ENCODE data around the gene KCNJ5. TPM values are rescaled to one million over a fixed set of nuclear protein-coding genes. Genes with fewer than 3 reads are reported as not detected.
A peak's percentile ranks its signal among the peaks of the same experiment; 100 is the strongest.

Gene KCNJ5
- 12.9 TPM for total RNA-seq
- long read RNA-seq, full-length matches to known transcripts, result 13 of 20 reads
- long read RNA-seq, partial matches to known transcripts, result 1 of 20 reads
- long read RNA-seq, other reads (novel, unspliced or antisense), result 6 of 20 reads

GRCh38 chr11:128890543-128891368, at the start of gene KCNJ5:
TSS of gene KCNJ5 (plus strand) at chr11:128891356. CDS start at chr11:128911274, 19,918 bp downstream.
- ATAC-seq, result peak; percentile 49 to 58
- peaks cover 16% of the 10 kb centered on the region for H3K27me3 ChIP-seq (ENCODE audit: low read depth)
- peaks cover 54% of the 10 kb centered on the region for H3K4me1 ChIP-seq
- H3K36me3 ChIP-seq, result no peaks in the 10 kb centered on the region
- DNase-seq, result peak; percentile 59
- intact Hi-C loops (cut with DNase I), result no loop called here
- no peak for TF ChIP-seq CTCF (IDR thresholded peaks at IDR 0.05)
- H3K4me3 ChIP-seq, result peak within 1 kb of the TSS; percentile 62
- peak within 1 kb of the TSS; percentile 67 for H3K27ac ChIP-seq
- no peaks in the 10 kb centered on the region for H3K9me3 ChIP-seq

- ATAC-seq (no peak), DNase-seq (no peak)
- no peaks in the 10 kb centered on the region for H3K27me3 ChIP-seq (ENCODE audit: low read depth)
- H3K27ac ChIP-seq, result no peak overlapping the region
- H3K36me3 ChIP-seq, result no peaks in the 10 kb centered on the region
- H3K4me3 ChIP-seq, result no peak overlapping the region
- no peak for TF ChIP-seq CTCF (IDR thresholded peaks at IDR 0.05)
- H3K4me1 ChIP-seq, result peaks cover 40% of the 10 kb centered on the region
- H3K9me3 ChIP-seq, result no peaks in the 10 kb centered on the region
- intact Hi-C loops (cut with DNase I), result no loop called here
Observed at GRCh38 chr11:128841461-128842072, 49.6 kb upstream of the KCNJ5 start.

- H3K27ac ChIP-seq, result no peak overlapping the region
Observed at GRCh38 chr11:128843198-128843785, 47.9 kb upstream of the KCNJ5 start.

GRCh38 chr11:128845334-128845780, 45.8 kb upstream of the KCNJ5 start:
- Histone ChIP-seq H3K27me3 (ENCODE audit: low read depth) (no peaks in the 10 kb centered on the region), H3K9me3 (no peaks in the 10 kb centered on the region), H3K4me3 (no peak overlapping the region), H3K36me3 (no peaks in the 10 kb centered on the region), H3K27ac (no peak overlapping the region), H3K4me1 (peaks cover 24% of the 10 kb centered on the region)
- TF ChIP-seq CTCF (IDR thresholded peaks at IDR 0.05), result no peak
- intact Hi-C loops (cut with DNase I), result no loop called here
- ATAC-seq, result no peak
- DNase-seq, result no peak

More at GRCh38 chr11:128843198-128843785, 47.9 kb upstream of the KCNJ5 start:
- intact Hi-C loops (cut with DNase I), result no loop called here
- Histone ChIP-seq H3K9me3 (no peaks in the 10 kb centered on the region), H3K36me3 (no peaks in the 10 kb centered on the region), H3K4me3 (no peak overlapping the region), H3K27me3 (ENCODE audit: low read depth) (no peaks in the 10 kb centered on the region), H3K4me1 (peaks cover 24% of the 10 kb centered on the region)
- ATAC-seq (no peak), DNase-seq (no peak)
- no peak for TF ChIP-seq CTCF (IDR thresholded peaks at IDR 0.05)

GRCh38 chr11:128846985-128847384, 44.2 kb upstream of the KCNJ5 start:
- Histone ChIP-seq H3K36me3 (no peaks in the 10 kb centered on the region), H3K4me3 (no peak overlapping the region), H3K27ac (no peak overlapping the region), H3K9me3 (no peaks in the 10 kb centered on the region), H3K4me1 (peaks cover 24% of the 10 kb centered on the region), H3K27me3 (ENCODE audit: low read depth) (no peaks in the 10 kb centered on the region)
- no peak for ATAC-seq
- TF ChIP-seq CTCF (IDR thresholded peaks at IDR 0.05), result no peak
- no peak for DNase-seq
- intact Hi-C loops (cut with DNase I), result no loop called here
